Measurements from ENCODE around the gene AGPS. TPM values are rescaled to one million over a fixed set of nuclear protein-coding genes. Genes with fewer than 3 reads are reported as not detected.
"Not testable (repeated sequence)": the region's sequence is repeated elsewhere in the genome, so short reads cannot be mapped to it uniquely, and the experiment has no call there.

AGPS gene
- polyA plus RNA-seq, 3 donors: 41.7 to 43.0 (median 42.4) TPM

DNA sequence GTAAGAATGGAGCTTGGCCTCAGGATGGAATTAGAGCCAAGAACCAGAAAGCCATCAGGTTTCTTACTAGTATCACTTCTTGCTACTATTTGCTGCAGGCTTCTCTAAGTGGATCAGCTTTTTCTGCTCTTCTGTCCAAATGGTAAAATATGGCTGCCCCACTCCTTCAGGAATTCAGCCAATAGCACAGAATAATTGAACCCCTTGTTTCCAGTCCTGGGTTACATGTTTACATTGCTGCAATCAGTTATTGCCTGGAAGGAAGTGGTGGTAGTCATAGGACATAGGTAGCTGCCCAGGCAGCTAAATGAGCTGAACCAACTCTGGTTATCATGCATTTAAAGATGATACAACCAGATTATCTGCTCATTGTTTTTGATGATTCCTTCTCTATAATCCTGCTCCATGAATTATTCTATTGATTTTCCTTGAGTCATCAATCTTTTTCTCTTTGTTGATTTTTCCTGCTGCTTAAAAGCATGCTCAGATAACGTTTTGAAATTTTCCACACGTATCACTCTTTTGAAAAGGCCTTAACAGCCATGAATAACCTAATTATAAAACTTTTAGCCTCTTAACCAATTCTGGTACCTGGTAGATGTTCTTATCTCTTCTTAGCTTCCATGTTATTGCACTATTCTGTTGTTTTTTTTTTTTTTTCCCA lies 12.6 kb downstream of the AGPS start:
- no peak for DNase-seq

- no peak for DNase-seq
Observed at GRCh38 chr2:177406182-177406581, 13.6 kb downstream of the AGPS start.

DNA sequence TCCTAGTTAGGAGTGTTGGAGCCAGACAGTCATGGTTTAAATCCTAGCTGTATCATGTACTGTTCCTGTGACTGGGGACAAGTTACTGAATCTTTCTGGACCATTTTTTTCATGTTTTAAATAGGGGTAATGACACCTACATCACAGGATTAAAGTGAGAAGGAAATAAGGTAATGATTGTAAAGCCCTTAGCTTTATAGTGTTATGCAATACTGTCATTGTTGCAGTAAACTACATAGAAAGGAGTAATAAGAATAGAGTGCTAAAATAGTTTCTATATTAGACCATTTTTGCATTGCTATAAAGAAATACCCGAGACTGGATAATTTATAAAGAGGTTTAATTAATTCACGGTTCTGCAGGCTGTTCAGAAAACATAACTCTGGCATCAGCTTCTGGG lies 14.5 kb downstream of the AGPS start:
- no peak for DNase-seq

GRCh38 chr2:177410629-177411028 lies 18.1 kb downstream of the AGPS start:
- not testable (repeated sequence) for DNase-seq

- DNase-seq: no peak
Observed at GRCh38 chr2:177413703-177414102, 21.1 kb downstream of the AGPS start.

- no peak for DNase-seq
Observed at GRCh38 chr2:177419274-177419673, 26.7 kb downstream of the AGPS start.

- no peak for DNase-seq
Observed at GRCh38 chr2:177422271-177422670, 29.7 kb downstream of the AGPS start.

DNA sequence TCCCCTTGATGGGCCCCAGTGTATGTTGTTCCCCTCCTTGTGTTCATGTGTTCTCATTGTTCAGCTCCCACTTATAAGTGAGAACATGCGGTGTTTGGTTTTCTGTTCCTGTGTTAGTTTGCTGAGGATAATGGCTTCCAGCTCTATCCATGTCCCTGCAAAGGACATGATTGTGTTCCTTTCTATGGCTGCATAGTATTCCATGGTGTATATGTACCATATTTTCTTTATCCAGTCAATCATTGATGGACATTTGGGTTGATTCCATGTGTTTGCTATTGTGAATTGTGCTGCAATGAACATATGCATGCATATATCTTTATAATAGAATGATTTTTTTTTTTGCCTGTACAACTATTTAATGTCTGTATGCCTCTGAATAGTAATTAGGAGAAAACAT lies 31.5 kb downstream of the AGPS start:
- DNase-seq: not testable (repeated sequence)

- not testable (repeated sequence) for DNase-seq
Observed at GRCh38 chr2:177424620-177425019, 32.0 kb downstream of the AGPS start.

GRCh38 chr2:177427316-177427715 lies 34.7 kb downstream of the AGPS start:
- DNase-seq: no peak

DNA sequence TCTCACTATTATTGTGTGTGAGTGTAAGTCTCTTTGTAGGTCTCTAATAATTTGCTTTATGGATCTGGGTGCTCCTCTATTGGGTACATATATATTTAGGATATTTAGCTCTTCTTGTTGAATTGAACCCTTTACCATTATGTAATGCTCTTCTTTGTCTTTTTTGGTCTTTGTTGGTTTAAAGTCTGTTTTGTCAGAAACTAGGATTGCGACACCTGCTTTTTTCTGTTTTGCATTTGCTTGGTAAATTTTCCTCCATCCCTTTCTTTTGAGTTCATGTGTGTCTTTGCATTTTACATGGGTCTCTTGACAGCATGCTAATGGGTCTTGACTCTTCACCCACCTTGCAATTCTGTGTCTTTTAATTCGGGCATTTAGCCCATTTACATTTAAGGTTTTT lies 35.4 kb downstream of the AGPS start:
- not testable (repeated sequence) for DNase-seq

DNA sequence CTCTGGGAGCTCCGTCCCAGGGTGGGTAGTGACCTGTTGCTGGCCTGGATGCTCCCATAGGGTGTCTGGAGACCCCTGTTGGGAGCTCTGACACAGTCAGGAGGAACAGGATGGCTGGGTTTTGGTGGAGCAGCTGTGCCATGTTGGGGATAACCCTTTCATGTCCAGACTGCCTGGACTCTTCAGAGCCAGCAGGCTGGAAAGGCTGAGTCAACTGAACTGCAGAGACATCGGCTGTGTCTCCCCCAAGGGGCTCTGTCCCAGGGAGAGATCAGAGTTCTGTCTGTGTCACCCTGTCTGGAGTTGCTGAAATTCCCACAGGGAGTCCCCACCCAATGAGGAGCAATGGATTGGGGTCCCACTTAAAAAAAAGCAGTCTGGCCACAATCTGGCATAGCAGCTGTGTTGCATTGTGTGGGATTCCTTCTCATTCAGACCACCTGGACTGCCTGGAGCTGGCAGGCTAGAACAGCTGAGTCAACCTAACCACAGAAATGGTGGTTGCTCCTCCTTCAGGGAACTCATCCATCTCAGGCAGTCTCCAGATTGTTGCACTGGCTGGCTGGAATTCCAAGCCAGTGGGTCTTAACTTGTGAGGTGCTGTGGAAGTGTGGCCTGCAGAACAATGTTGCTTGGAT lies 37.2 kb downstream of the AGPS start:
- no peak for DNase-seq

DNA sequence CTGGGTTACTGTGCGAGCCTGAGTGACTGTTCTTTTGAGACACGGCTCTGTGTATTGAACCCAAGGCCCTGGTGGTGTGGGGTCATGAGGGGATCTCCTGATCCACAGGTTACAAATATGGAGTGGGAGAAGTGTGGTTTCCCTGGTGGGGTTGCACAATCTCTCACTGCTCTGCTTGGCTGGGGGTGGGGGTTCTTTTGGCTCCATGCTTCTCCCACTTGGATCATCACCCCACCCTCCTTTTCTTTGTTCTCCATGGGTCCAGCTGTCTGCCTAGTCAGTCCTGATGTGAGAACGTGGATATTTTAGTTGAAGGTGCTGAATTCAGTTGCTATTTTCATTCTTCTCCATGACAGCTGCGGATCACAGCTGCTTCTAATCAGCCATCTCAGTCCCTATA lies 37.8 kb downstream of the AGPS start:
- DNase-seq: no peak

- not testable (repeated sequence) for DNase-seq
Observed at GRCh38 chr2:177431111-177431725, 38.6 kb downstream of the AGPS start.

DNA sequence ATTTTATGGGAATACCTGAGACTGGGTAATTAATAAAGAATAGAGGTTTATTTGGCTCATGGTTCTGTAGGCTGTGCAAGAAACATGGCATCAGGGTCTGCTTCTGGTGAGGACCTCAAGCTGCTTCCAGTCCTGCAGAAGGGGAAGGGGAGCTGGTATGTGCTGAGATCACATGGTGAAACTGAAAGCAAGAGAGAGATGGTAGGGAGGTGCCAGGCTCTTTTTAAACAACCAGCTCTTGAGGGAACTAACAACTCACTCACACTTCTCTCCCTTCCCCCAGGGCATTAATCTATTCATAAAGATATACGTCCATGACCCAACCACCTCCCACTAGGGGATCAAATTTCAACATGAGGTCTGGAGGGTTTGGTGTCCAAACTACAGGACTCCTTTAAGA lies 40.1 kb downstream of the AGPS start:
- no peak for DNase-seq

DNA sequence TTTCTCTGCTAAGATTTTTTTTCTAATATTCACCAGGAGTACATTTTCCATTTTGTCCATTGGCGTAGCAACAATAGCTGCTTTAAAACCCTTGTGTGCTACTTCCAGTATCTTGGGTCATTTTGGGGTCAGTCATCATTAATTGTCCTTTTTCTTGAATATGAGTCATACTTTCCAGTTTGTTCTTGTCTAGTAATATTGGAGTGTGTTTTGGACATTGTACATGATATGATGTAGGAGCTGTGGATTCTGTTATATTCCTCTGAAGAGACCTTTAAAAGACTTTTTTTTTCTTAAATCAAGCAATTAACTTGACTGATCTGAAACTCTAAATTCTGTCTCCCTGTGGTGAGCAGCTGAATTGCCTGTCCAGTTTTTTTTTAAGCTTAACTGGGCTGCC lies 40.8 kb downstream of the AGPS start:
- no peak for DNase-seq

- DNase-seq: peak; percentile 17
Observed at GRCh38 chr2:177434475-177434874, 41.9 kb downstream of the AGPS start.

GRCh38 chr2:177445200-177445599 lies 52.6 kb downstream of the AGPS start:
- no peak for DNase-seq

DNA sequence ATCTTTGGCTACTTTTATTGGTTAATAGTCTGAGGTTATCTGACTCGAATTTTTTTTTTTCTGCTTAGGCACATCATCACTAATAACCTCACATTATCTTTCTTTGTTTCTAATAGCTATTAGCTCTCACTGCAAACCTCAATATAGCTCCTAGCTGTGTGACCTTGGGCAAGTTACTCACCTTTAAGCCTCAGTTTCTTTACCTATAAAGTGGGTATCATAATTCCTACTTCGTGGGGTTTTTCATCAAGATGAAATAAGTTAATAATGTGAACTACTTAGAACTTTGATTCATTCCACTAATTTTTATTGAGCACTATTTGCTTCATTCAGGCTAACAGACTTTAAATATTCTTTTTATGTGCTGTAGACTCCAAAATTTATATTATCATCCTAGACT lies 55.5 kb downstream of the AGPS start:
- DNase-seq: no peak

GRCh38 chr2:177449159-177449558 lies 56.6 kb downstream of the AGPS start:
- DNase-seq: no peak

DNA sequence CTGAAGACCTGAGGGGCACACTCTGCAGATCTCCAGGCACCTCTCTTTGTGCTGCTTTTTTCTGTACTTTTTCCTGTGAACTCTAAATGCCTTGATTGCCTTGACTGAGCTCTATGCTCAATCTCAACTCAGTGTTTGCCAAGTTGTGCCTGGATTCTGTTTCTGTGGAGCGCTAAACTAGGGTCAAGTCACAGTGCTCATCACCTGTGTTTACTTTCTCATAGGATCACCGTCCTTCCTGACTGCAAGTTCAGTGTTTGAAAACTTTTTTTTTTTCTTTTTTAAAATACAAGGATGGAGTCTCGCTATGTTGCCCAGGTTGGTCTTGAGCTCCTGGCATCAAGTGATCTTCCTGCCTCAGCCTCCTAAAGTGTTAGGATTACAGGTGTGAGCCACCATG lies 62.6 kb downstream of the AGPS start:
- DNase-seq: no peak

GRCh38 chr2:177459756-177460155 lies 67.2 kb downstream of the AGPS start:
- not testable (repeated sequence) for DNase-seq

DNA sequence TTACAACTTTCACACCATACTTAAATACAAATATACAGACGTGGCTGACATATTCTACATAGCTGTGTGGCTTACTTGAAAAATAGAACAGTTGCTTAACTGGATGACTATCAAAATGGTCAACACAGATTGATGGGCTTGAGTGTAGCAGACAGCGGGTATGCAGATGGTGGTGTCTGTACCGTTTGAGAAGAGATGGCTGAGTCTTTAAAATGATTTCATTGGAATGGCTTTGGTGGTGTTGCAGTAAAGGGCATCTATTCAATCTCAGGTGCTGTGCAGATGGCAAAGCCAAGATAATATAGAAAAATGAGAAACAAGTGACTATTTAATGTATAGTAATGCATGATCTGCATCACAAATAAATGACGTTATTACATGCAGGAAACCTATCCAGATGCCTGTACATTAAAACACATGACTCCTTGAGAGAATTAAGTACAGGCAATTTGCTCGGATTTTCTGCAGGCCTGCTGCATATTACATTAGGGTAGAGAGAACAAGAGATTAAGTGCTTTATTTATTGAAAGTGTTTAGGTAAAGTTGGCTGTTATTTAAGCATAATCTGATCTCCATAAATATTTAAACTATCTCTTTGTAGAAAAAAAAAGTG lies 68.5 kb downstream of the AGPS start:
- DNase-seq: no peak
